Measurements from ENCODE around the gene AFDN. TPM values are rescaled to one million over a fixed set of nuclear protein-coding genes. Genes with fewer than 3 reads are reported as not detected.

The AFDN gene
- total RNA-seq, 1 experiment from 2014 or later = 182 TPM

GRCh38 chr6:167826230-167826895 lies 348 bp upstream of the AFDN start:
- peak overlapping the region; percentile 92 for H3K27ac Mint-ChIP-seq
- CTCF ChIA-PET = no interaction called here
- peaks cover 5% of the 10 kb centered on the region; the same call in 1 of the 2 replicates for H3K27me3 Mint-ChIP-seq (ENCODE audit: low read depth)
- POLR2A ChIA-PET = interaction anchor here (0.5 to 1.8 kb wide), 2 partner anchors 66 to 71 kb away, joined by 4 read pairs; no protein-coding TSS in a partner anchor
- peak; percentile 75 for DNase-seq (ENCODE audit: low spot score)
- H3K4me3 Mint-ChIP-seq = peak overlapping the region; percentile 90
- no peaks in the 10 kb centered on the region for H3K9me3 Mint-ChIP-seq
- peaks cover 8% of the 10 kb centered on the region; the same call in 1 of the 2 replicates for H3K36me3 Mint-ChIP-seq
- ATAC-seq = peak; percentile 72
- H3K4me1 Mint-ChIP-seq = peaks cover 41% of the 10 kb centered on the region
- TF ChIP-seq MXD4 (CRISPR knock-in tag; IDR thresholded peaks at IDR 0.05; ENCODE audit: borderline replicate concordance) (no peak), IRF2 (CRISPR knock-in tag; IDR thresholded peaks at IDR 0.05; ENCODE audit: borderline replicate concordance, low read depth) (no peak), ZNF232 (CRISPR knock-in tag; IDR thresholded peaks at IDR 0.05) (0 out of 2 replicates have a peak, but pooled peaks have one; percentile 34), CBFB (CRISPR knock-in tag; IDR thresholded peaks at IDR 0.05; ENCODE audit: low read depth) (no peak), JAZF1 (CRISPR knock-in tag; IDR thresholded peaks at IDR 0.05) (no peak), ATF2 (CRISPR knock-in tag; IDR thresholded peaks at IDR 0.05; ENCODE audit: borderline replicate concordance, low read depth) (no peak), ATF1 (CRISPR knock-in tag; IDR thresholded peaks at IDR 0.05) (no peak), PRDM15 (CRISPR knock-in tag; IDR thresholded peaks at IDR 0.05) (no peak), CREB1 (CRISPR knock-in tag; IDR thresholded peaks at IDR 0.05) (no peak), ESRRA (CRISPR knock-in tag; IDR thresholded peaks at IDR 0.05; ENCODE audit: borderline replicate concordance) (no peak), CDX4 (CRISPR knock-in tag; IDR thresholded peaks at IDR 0.05; ENCODE audit: borderline replicate concordance) (no peak), MYBL2 (CRISPR knock-in tag; IDR thresholded peaks at IDR 0.05) (peak; percentile 56; the same call in 1 of the 2 replicates), NFE2L1 (CRISPR knock-in tag; IDR thresholded peaks at IDR 0.05) (no peak), ZNF671 (CRISPR knock-in tag; IDR thresholded peaks at IDR 0.05) (no peak), FOXK1 (CRISPR knock-in tag; IDR thresholded peaks at IDR 0.05) (peak; percentile 21; the same call in 1 of the 2 replicates), ZNF416 (CRISPR knock-in tag; IDR thresholded peaks at IDR 0.05) (0 out of 2 replicates have a peak, but pooled peaks have one; percentile 17), CREM (CRISPR knock-in tag; IDR thresholded peaks at IDR 0.05) (no peak), NR3C1 (CRISPR knock-in tag; conservative IDR thresholded peaks at IDR 0.05; ENCODE audit: low read depth) (no peak), FOXJ3 (CRISPR knock-in tag; IDR thresholded peaks at IDR 0.05; ENCODE audit: borderline replicate concordance) (no peak), ELF4 (CRISPR knock-in tag; IDR thresholded peaks at IDR 0.05; ENCODE audit: low read depth) (no peak), GTF2I (CRISPR knock-in tag; conservative IDR thresholded peaks at IDR 0.05) (no peak), ETV6 (CRISPR knock-in tag; IDR thresholded peaks at IDR 0.05) (peak; percentile 38; the same call in 1 of the 2 replicates), ZNF423 (CRISPR knock-in tag; IDR thresholded peaks at IDR 0.05) (no peak), TCF7 (CRISPR knock-in tag; IDR thresholded peaks at IDR 0.05; ENCODE audit: low read depth) (peak; percentile 18; the same call in 1 of the 2 replicates), FOXP1 (CRISPR knock-in tag; IDR thresholded peaks at IDR 0.05; ENCODE audit: borderline replicate concordance) (peak; percentile 11; the same call in 1 of the 2 replicates)
- TF ChIP-seq, protein P1, sequence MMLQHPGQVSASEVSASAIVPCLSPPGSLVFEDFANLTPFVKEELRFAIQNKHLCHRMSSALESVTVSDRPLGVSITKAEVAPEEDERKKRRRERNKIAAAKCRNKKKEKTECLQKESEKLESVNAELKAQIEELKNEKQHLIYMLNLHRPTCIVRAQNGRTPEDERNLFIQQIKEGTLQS (CRISPR knock-in tag; conservative IDR thresholded peaks at IDR 0.05) = no peak
- TF ChIP-seq, protein P2, sequence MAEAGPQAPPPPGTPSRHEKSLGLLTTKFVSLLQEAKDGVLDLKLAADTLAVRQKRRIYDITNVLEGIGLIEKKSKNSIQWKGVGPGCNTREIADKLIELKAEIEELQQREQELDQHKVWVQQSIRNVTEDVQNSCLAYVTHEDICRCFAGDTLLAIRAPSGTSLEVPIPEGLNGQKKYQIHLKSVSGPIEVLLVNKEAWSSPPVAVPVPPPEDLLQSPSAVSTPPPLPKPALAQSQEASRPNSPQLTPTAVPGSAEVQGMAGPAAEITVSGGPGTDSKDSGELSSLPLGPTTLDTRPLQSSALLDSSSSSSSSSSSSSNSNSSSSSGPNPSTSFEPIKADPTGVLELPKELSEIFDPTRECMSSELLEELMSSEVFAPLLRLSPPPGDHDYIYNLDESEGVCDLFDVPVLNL (CRISPR knock-in tag; IDR thresholded peaks at IDR 0.05; ENCODE audit: borderline replicate concordance, low read depth) = no peak
- TF ChIP-seq, protein P3, sequence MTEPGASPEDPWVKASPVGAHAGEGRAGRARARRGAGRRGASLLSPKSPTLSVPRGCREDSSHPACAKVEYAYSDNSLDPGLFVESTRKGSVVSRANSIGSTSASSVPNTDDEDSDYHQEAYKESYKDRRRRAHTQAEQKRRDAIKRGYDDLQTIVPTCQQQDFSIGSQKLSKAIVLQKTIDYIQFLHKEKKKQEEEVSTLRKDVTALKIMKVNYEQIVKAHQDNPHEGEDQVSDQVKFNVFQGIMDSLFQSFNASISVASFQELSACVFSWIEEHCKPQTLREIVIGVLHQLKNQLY (CRISPR knock-in tag; IDR thresholded peaks at IDR 0.05) = no peak
- TF ChIP-seq, protein P4, sequence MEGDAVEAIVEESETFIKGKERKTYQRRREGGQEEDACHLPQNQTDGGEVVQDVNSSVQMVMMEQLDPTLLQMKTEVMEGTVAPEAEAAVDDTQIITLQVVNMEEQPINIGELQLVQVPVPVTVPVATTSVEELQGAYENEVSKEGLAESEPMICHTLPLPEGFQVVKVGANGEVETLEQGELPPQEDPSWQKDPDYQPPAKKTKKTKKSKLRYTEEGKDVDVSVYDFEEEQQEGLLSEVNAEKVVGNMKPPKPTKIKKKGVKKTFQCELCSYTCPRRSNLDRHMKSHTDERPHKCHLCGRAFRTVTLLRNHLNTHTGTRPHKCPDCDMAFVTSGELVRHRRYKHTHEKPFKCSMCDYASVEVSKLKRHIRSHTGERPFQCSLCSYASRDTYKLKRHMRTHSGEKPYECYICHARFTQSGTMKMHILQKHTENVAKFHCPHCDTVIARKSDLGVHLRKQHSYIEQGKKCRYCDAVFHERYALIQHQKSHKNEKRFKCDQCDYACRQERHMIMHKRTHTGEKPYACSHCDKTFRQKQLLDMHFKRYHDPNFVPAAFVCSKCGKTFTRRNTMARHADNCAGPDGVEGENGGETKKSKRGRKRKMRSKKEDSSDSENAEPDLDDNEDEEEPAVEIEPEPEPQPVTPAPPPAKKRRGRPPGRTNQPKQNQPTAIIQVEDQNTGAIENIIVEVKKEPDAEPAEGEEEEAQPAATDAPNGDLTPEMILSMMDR (IDR thresholded peaks at IDR 0.05) = 0 out of 2 replicates have a peak, but pooled peaks have one; percentile 13
